Stimulated activated CD4-positive, alpha-beta T cell treated with anti-CD3 and anti-CD28 coated beads, TNF-alpha, amount 100 ng/mL, for 24 hours (primary cell): ENCODE measurements around the gene C5orf22.
"Not testable (repeated sequence)": the region's sequence is repeated elsewhere in the genome, so short reads cannot be mapped to it uniquely, and the experiment has no call there.

ENCODE experiments used
- DNase-seq, 3 experiments: peaks; one replicate each; pipeline ENCODE4 v3.0.0-alpha.2; 2020; ENCODE audit warnings: low read depth in 3 of 3

The C5orf22 gene

GRCh38 chr5:31553863-31554262 is 21.8 kb downstream of the C5orf22 start:
- DNase-seq, result no peak

GRCh38 chr5:31554552-31554951 is 22.5 kb downstream of the C5orf22 start:
- DNase-seq, result no peak

- no peak for DNase-seq
These were observed 24.4 kb downstream of the C5orf22 start for GRCh38 chr5:31556461-31556860.

GRCh38 chr5:31559942-31560341 is 27.8 kb downstream of the C5orf22 start:
- no peak for DNase-seq

GRCh38 chr5:31561946-31562345 is 29.8 kb downstream of the C5orf22 start:
- DNase-seq, result no peak

- DNase-seq, result no peak
These were observed 31.1 kb downstream of the C5orf22 start for GRCh38 chr5:31563216-31563615.

GRCh38 chr5:31566362-31566761 is 34.3 kb downstream of the C5orf22 start:
- not testable (repeated sequence) for DNase-seq

- DNase-seq, result no peak
These were observed 36.3 kb downstream of the C5orf22 start for GRCh38 chr5:31568302-31568835.

GRCh38 chr5:31569068-31569467 is 37.0 kb downstream of the C5orf22 start:
- no peak for DNase-seq

GRCh38 chr5:31573494-31574142 is 41.5 kb downstream of the C5orf22 start:
- DNase-seq, result no peak

GRCh38 chr5:31574772-31575171 is 42.7 kb downstream of the C5orf22 start:
- no peak for DNase-seq

- DNase-seq, result no peak
These were observed 45.3 kb downstream of the C5orf22 start for GRCh38 chr5:31577438-31577837.

- no peak for DNase-seq
These were observed 47.5 kb downstream of the C5orf22 start for GRCh38 chr5:31579558-31579957.

GRCh38 chr5:31581498-31582099 is 49.5 kb downstream of the C5orf22 start:
- DNase-seq, result no peak

GRCh38 chr5:31583129-31583528 is 51.0 kb downstream of the C5orf22 start:
- DNase-seq, result no peak

- no peak for DNase-seq
These were observed 53.2 kb downstream of the C5orf22 start for GRCh38 chr5:31585166-31585894.

- DNase-seq, result no peak
These were observed 53.8 kb downstream of the C5orf22 start for GRCh38 chr5:31585895-31586270.

GRCh38 chr5:31587546-31587945 is 55.4 kb downstream of the C5orf22 start:
- no peak for DNase-seq

- no peak for DNase-seq
These were observed 61.6 kb downstream of the C5orf22 start for GRCh38 chr5:31593665-31594064.

- no peak for DNase-seq
These were observed 64.3 kb downstream of the C5orf22 start for GRCh38 chr5:31596354-31596753.

- no peak for DNase-seq
These were observed 66.8 kb downstream of the C5orf22 start for GRCh38 chr5:31598640-31599611.

GRCh38 chr5:31602305-31602704 is 70.2 kb downstream of the C5orf22 start:
- DNase-seq, result not testable (repeated sequence)
